ENCODE data around the gene ARSB.
"Not testable (repeated sequence)": the region's sequence is repeated elsewhere in the genome, so short reads cannot be mapped to it uniquely, and the experiment has no call there.

The ARSB gene

DNA sequence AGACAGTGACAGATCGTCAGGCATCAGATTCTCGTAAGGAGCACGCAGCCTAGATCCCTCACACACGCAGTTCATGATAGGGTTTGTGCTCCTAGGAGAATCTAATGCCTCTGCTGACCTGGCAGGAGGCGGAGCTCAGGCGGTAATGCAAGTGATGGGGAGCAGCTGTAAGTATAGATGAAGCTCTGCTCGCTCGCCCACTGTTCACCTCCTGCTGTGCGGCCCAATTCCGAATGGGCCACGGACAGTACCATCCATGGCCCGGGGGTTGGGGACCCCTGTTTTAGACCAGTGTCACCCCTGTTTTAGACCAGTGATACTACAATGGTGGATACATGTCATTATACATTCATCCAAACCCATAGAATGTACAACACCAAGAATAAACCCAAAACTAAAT is 4.0 kb upstream of the ARSB start:
- Histone ChIP-seq H3K79me2 (ENCODE audit: insufficient read depth, low read depth) (no peaks in the 10 kb centered on the region), H3K4me2 (no peak overlapping the region), H3K4me3 (IDR thresholded peaks at IDR 0.05; ENCODE audit: insufficient read depth, low read depth, low read length) (no peak overlapping the region), H3K4me1 (ENCODE audit: low read depth, poor library complexity, severe bottlenecking) (peaks cover 16% of the 10 kb centered on the region), H3K9ac (no peak overlapping the region), H4K20me1 (ENCODE audit: insufficient read depth) (no peaks in the 10 kb centered on the region), H3K27ac (no peak overlapping the region), H3K27me3 (ENCODE audit: insufficient read depth, low read depth) (no peaks in the 10 kb centered on the region), H2AFZ (ENCODE audit: low read depth) (no peak overlapping the region), H3K36me3 (ENCODE audit: insufficient read depth) (no peaks in the 10 kb centered on the region)
- TF ChIP-seq CTCF (conservative IDR thresholded peaks at IDR 0.05; ENCODE audit: low read depth, low read length) = no peak

DNA sequence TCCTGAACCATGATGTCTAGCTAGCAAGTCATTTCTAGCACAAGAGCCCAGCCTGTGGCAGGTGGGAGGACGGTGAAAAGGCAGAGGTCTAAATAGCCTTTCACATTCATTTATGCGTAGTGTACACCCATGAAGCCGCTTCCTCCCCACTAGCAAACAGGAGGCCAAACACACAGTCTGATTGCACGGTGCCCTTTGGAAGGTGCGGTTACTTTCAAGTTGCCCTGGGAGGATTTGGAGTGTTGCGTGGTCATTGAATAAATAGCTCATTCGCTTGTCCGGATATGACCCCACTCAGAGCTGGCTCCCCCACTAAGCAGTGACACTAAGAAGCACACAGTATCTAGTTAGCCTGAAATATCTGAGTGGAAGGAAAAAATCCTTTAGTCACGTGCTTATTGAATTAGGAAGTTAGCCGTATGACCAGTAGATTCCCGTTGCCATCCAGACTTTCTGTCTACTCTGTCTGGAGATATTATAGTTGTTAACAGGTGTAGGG is 664 bp upstream of the ARSB start:
- Histone ChIP-seq H3K4me1 (ENCODE audit: low read depth, poor library complexity, severe bottlenecking) (peaks cover 28% of the 10 kb centered on the region), H4K20me1 (ENCODE audit: insufficient read depth) (no peaks in the 10 kb centered on the region), H3K4me3 (IDR thresholded peaks at IDR 0.05; ENCODE audit: insufficient read depth, low read depth, low read length) (no peak overlapping the region), H3K27ac (peak overlapping the region; percentile 88), H3K36me3 (ENCODE audit: insufficient read depth) (no peaks in the 10 kb centered on the region), H3K27me3 (ENCODE audit: insufficient read depth, low read depth) (no peaks in the 10 kb centered on the region), H3K4me2 (peak overlapping the region; percentile 48), H2AFZ (ENCODE audit: low read depth) (peak overlapping the region; percentile 82; the same call in 1 of the 2 replicates), H3K79me2 (ENCODE audit: insufficient read depth, low read depth) (no peaks in the 10 kb centered on the region), H3K9ac (peak overlapping the region; percentile 80)
- TF ChIP-seq CTCF (conservative IDR thresholded peaks at IDR 0.05; ENCODE audit: low read depth, low read length) = no peak

DNA sequence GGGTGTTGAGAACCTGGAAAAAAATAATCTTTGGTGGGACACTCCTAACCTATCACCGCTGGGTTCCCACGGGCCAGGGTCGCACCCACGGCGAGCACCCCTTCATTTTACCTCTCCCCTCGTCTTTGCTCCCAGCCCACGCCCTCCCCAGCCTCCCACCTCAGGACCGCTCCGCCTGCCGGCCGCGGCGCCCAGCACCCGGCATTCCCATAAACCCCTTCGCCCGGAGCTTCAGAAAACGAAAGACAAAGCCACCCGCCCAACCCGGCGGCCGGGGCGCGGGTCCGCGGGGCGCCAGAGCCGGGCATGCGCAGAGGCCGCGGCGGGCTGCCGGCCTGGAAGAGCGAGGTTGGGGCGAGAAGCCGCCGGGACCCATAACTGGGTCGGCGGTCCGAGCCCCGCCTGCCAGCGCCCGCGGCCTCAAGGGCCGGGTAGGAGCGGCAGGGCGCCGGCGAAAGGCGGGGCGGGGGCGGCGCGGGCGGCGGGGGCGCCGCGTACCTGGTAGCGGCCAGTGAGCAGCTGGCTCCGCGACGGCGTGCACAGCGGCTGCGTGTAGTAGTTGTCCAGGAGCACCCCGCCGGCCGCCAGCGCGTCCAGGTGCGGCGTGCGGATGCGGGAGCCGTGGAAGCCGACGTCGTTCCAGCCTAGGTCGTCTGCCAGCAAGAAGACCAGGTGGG is 533 bp downstream of the ARSB start:
- no peaks in the 10 kb centered on the region for H4K20me1 ChIP-seq (ENCODE audit: insufficient read depth)
- no peak for TF ChIP-seq CTCF (conservative IDR thresholded peaks at IDR 0.05; ENCODE audit: low read depth, low read length)
- peaks cover 28% of the 10 kb centered on the region for H3K4me1 ChIP-seq (ENCODE audit: low read depth, poor library complexity, severe bottlenecking)
- peak overlapping the region; percentile 88 for H3K27ac ChIP-seq
- peak overlapping the region; percentile 28 for H3K4me3 ChIP-seq (IDR thresholded peaks at IDR 0.05; ENCODE audit: insufficient read depth, low read depth, low read length)
- no peaks in the 10 kb centered on the region for H3K36me3 ChIP-seq (ENCODE audit: insufficient read depth)
- peak overlapping the region; percentile 83; the same call in 1 of the 2 replicates for H3K4me2 ChIP-seq
- no peaks in the 10 kb centered on the region for H3K27me3 ChIP-seq (ENCODE audit: insufficient read depth, low read depth)
- H2AFZ ChIP-seq (ENCODE audit: low read depth) = peak overlapping the region; percentile 82
- no peaks in the 10 kb centered on the region for H3K79me2 ChIP-seq (ENCODE audit: insufficient read depth, low read depth)
- H3K9ac ChIP-seq = peak overlapping the region; percentile 80

DNA sequence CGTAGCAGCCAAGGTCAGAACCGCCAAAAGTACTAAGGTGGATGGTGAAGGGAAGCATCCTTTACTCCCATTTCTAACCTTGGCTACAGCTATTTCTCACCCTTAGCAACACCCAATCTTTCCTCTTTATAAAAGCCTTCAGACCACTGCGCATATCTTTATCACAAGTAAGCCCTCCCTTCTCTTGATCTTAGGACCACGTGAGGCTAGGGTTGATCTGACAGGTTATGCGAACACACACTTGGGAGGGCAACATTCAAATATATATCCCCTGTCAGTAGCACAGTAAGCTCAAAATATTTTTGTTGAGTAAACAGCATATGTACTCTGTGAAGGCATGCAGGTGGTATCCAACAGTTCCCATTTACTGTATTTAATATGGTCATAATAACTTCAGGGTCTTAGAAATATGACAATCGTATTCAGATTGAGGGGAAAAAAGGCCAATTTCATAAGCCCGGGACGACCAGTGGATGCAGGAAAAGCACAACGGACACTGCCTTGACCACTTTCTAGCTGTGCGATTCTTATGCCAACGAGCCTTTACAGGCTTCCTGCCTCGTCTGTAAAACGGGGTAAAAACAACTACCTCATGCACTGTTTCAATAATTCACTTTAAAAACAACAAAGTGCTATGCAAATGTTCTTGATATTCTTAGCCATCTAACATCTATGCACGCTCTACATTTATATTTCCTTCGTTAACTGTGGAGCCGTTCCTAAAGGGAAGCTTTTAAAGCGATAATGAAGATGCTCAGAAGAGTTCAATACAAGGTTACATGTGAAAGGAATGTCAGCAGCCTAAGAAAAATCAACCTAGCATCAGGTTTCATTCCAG is 1.3 kb downstream of the ARSB start:
- H3K4me1 ChIP-seq (ENCODE audit: low read depth, poor library complexity, severe bottlenecking) = peaks cover 28% of the 10 kb centered on the region
- H4K20me1 ChIP-seq (ENCODE audit: insufficient read depth) = no peaks in the 10 kb centered on the region
- peak overlapping the region; percentile 88 for H3K27ac ChIP-seq
- peak overlapping the region; percentile 82 for H2AFZ ChIP-seq (ENCODE audit: low read depth)
- H3K79me2 ChIP-seq (ENCODE audit: insufficient read depth, low read depth) = no peaks in the 10 kb centered on the region
- peak overlapping the region; percentile 83 for H3K4me2 ChIP-seq
- peak overlapping the region; percentile 80 for H3K9ac ChIP-seq
- H3K4me3 ChIP-seq (IDR thresholded peaks at IDR 0.05; ENCODE audit: insufficient read depth, low read depth, low read length) = peak overlapping the region; percentile 28
- no peaks in the 10 kb centered on the region for H3K36me3 ChIP-seq (ENCODE audit: insufficient read depth)
- no peaks in the 10 kb centered on the region for H3K27me3 ChIP-seq (ENCODE audit: insufficient read depth, low read depth)
- TF ChIP-seq CTCF (conservative IDR thresholded peaks at IDR 0.05; ENCODE audit: low read depth, low read length) = no peak

DNA sequence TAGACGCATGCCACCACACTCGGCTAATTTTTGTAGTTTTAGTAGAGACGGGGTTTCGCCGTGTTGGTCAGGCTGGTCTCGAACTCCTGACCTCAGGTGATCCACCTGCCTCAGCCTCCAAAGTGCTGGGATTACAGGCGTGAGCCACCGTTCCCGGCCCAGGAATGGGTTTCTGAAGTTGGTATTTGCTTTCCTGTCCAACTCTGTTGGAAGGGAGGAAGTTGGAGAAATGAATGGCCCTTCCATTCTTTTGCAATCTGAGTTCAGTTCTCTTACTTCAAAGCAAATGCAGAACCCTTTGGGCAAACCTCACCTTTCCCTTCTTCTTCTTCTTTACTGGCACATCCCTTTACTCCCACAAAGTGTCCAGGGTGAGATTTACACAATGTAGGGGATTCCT is 1.9 kb downstream of the ARSB start:
- not testable (repeated sequence) for H3K27me3 ChIP-seq (ENCODE audit: insufficient read depth, low read depth); H3K79me2 ChIP-seq (ENCODE audit: insufficient read depth, low read depth); H3K27ac ChIP-seq; H3K4me3 ChIP-seq (IDR thresholded peaks at IDR 0.05; ENCODE audit: insufficient read depth, low read depth, low read length); H3K36me3 ChIP-seq (ENCODE audit: insufficient read depth); H4K20me1 ChIP-seq (ENCODE audit: insufficient read depth); H3K9ac ChIP-seq
- Histone ChIP-seq H3K4me1 (ENCODE audit: low read depth, poor library complexity, severe bottlenecking) (peaks cover 28% of the 10 kb centered on the region), H2AFZ (ENCODE audit: low read depth) (peak overlapping the region; percentile 82; the same call in 1 of the 2 replicates), H3K4me2 (peak overlapping the region; percentile 83)
